ENCODE data around the gene CCNB1IP1. TPM values are rescaled to one million over a fixed set of nuclear protein-coding genes. Genes with fewer than 3 reads are reported as not detected.
"Not testable (repeated sequence)": the region's sequence is repeated elsewhere in the genome, so short reads cannot be mapped to it uniquely, and the experiment has no call there.

The CCNB1IP1 gene
- total RNA-seq, 1 donor from 2014 or later = 95.9 TPM

- no peaks in the 10 kb centered on the region for H3K9me3 Mint-ChIP-seq
- no peak for DNase-seq (ENCODE audit: extremely low spot score, unreplicated experiment)
- peaks cover 29% of the 10 kb centered on the region for H3K36me3 Mint-ChIP-seq
- no peak for TF ChIP-seq CTCF (conservative IDR thresholded peaks at IDR 0.05)
- no peak overlapping the region for H3K4me3 Mint-ChIP-seq
- no peaks in the 10 kb centered on the region for H3K4me1 Mint-ChIP-seq (ENCODE audit: unreplicated experiment)
- H3K27ac Mint-ChIP-seq = no peak overlapping the region
- no peaks in the 10 kb centered on the region for H3K27me3 Mint-ChIP-seq
Observed at GRCh38 chr14:20295067-20295466, 38.0 kb downstream of the CCNB1IP1 start.

- no peak for DNase-seq (ENCODE audit: extremely low spot score, unreplicated experiment)
- Mint-ChIP-seq H3K4me1 (ENCODE audit: unreplicated experiment) (no peaks in the 10 kb centered on the region), H3K4me3 (no peak overlapping the region), H3K9me3 (no peaks in the 10 kb centered on the region), H3K36me3 (peaks cover 29% of the 10 kb centered on the region), H3K27me3 (no peaks in the 10 kb centered on the region), H3K27ac (no peak overlapping the region)
- TF ChIP-seq CTCF (conservative IDR thresholded peaks at IDR 0.05) = no peak
Observed at GRCh38 chr14:20294636-20295035, 38.4 kb downstream of the CCNB1IP1 start.

- H3K4me1 Mint-ChIP-seq (ENCODE audit: unreplicated experiment); H3K27me3 Mint-ChIP-seq; H3K4me3 Mint-ChIP-seq; H3K9me3 Mint-ChIP-seq; H3K27ac Mint-ChIP-seq; DNase-seq (ENCODE audit: extremely low spot score, unreplicated experiment): not testable (repeated sequence)
- H3K36me3 Mint-ChIP-seq = peaks cover 63% of the 10 kb centered on the region
Observed at GRCh38 chr14:20281998-20282397, 51.1 kb downstream of the CCNB1IP1 start.

GRCh38 chr14:20280265-20280664 lies 52.8 kb downstream of the CCNB1IP1 start:
- not testable (repeated sequence) for H3K27ac Mint-ChIP-seq; DNase-seq (ENCODE audit: extremely low spot score, unreplicated experiment); H3K9me3 Mint-ChIP-seq; H3K27me3 Mint-ChIP-seq; H3K4me3 Mint-ChIP-seq; H3K4me1 Mint-ChIP-seq (ENCODE audit: unreplicated experiment)
- H3K36me3 Mint-ChIP-seq = peaks cover 60% of the 10 kb centered on the region

GRCh38 chr14:20278414-20278813 lies 54.7 kb downstream of the CCNB1IP1 start:
- peaks cover 53% of the 10 kb centered on the region for H3K36me3 Mint-ChIP-seq
- H3K4me3 Mint-ChIP-seq = no peak overlapping the region
- peaks cover 4% of the 10 kb centered on the region for H3K9me3 Mint-ChIP-seq
- no peak for DNase-seq (ENCODE audit: extremely low spot score, unreplicated experiment)
- no peak overlapping the region for H3K27ac Mint-ChIP-seq
- TF ChIP-seq CTCF (conservative IDR thresholded peaks at IDR 0.05) = no peak
- H3K4me1 Mint-ChIP-seq (ENCODE audit: unreplicated experiment) = no peaks in the 10 kb centered on the region
- H3K27me3 Mint-ChIP-seq = no peaks in the 10 kb centered on the region

GRCh38 chr14:20277409-20277808 lies 55.7 kb downstream of the CCNB1IP1 start:
- Mint-ChIP-seq H3K27me3 (no peaks in the 10 kb centered on the region), H3K4me3 (no peak overlapping the region), H3K4me1 (ENCODE audit: unreplicated experiment) (no peaks in the 10 kb centered on the region), H3K27ac (no peak overlapping the region), H3K9me3 (peaks cover 6% of the 10 kb centered on the region), H3K36me3 (peaks cover 44% of the 10 kb centered on the region)
- DNase-seq (ENCODE audit: extremely low spot score, unreplicated experiment) = no peak
- TF ChIP-seq CTCF (conservative IDR thresholded peaks at IDR 0.05) = no peak

- no peak overlapping the region for H3K27ac Mint-ChIP-seq
- H3K9me3 Mint-ChIP-seq = peaks cover 13% of the 10 kb centered on the region
- peaks cover 26% of the 10 kb centered on the region for H3K36me3 Mint-ChIP-seq
- H3K4me1 Mint-ChIP-seq (ENCODE audit: unreplicated experiment) = no peaks in the 10 kb centered on the region
- no peak for TF ChIP-seq CTCF (conservative IDR thresholded peaks at IDR 0.05)
- H3K4me3 Mint-ChIP-seq = no peak overlapping the region
- H3K27me3 Mint-ChIP-seq = no peaks in the 10 kb centered on the region
- no peak for DNase-seq (ENCODE audit: extremely low spot score, unreplicated experiment)
Observed at GRCh38 chr14:20274062-20274461, 59.0 kb downstream of the CCNB1IP1 start.

GRCh38 chr14:20264361-20264760 lies 68.7 kb downstream of the CCNB1IP1 start:
- not testable (repeated sequence) for H3K9me3 Mint-ChIP-seq

More at GRCh38 chr14:20264361-20264760, 68.7 kb downstream of the CCNB1IP1 start:
- not testable (repeated sequence) for H3K36me3 Mint-ChIP-seq; H3K27ac Mint-ChIP-seq; H3K4me1 Mint-ChIP-seq (ENCODE audit: unreplicated experiment); H3K27me3 Mint-ChIP-seq; DNase-seq (ENCODE audit: extremely low spot score, unreplicated experiment); H3K4me3 Mint-ChIP-seq
